SK-N-MC (cell line): ENCODE data around the gene SHROOM3.

Source experiments
- DNase-seq: peaks from one replicate; pipeline ENCODE4 v3.0.0-alpha.2; 2011; ENCODE audit warnings: low read depth, low spot score
- H3K27ac ChIP-seq: fragments of 200-600 bp; sonication (generic); 2 replicates; pipeline ENCODE4 v1.5.1; 2016; ENCODE audit warnings: mixed run types
- H3K36me3 ChIP-seq: fragments of 200-600 bp; sonication (generic); 2 replicates; pipeline ENCODE4 v1.6.1; 2017; ENCODE audit warnings: antibody characterized with exemption, low read length, mixed read lengths; ENCODE audit not compliant: insufficient read depth
- H3K4me3 ChIP-seq: fragments of 200-600 bp; sonication (generic); 2 replicates; pipeline ENCODE4 v1.5.1; 2016
- H3K9ac ChIP-seq: fragments of 200-600 bp; sonication (generic); 2 replicates; pipeline ENCODE4 v1.8.0; 2017; ENCODE audit warnings: mixed run types, mixed read lengths; ENCODE audit not compliant: insufficient read length
- H3K9me3 ChIP-seq: fragments of 200-600 bp; sonication (generic); 2 replicates; pipeline ENCODE4 v1.6.1; 2017; ENCODE audit warnings: low read depth, mild to moderate bottlenecking, antibody characterized with exemption, low read length, moderate library complexity, mixed read lengths
- EZH2 ChIP-seq: fragments of 200-600 bp; sonication (generic); IDR thresholded peaks from one replicate; pipeline ENCODE4 v1.6.1; 2017; ENCODE audit warnings: antibody characterized with exemption
- FOXP2 ChIP-seq: optimal IDR thresholded peaks from 2 replicates; pipeline ENCODE3; 2011; ENCODE audit warnings: mild to moderate bottlenecking, moderate library complexity; ENCODE audit not compliant: insufficient read depth; ENCODE audit errors: extremely low read length, control extremely low read depth
- POLR2AphosphoS5 ChIP-seq: IDR thresholded peaks from 2 replicates; pipeline ENCODE4 v1.6.1; 2012; ENCODE audit warnings: mild to moderate bottlenecking, low read depth, low read length, borderline replicate concordance

The SHROOM3 gene

DNA sequence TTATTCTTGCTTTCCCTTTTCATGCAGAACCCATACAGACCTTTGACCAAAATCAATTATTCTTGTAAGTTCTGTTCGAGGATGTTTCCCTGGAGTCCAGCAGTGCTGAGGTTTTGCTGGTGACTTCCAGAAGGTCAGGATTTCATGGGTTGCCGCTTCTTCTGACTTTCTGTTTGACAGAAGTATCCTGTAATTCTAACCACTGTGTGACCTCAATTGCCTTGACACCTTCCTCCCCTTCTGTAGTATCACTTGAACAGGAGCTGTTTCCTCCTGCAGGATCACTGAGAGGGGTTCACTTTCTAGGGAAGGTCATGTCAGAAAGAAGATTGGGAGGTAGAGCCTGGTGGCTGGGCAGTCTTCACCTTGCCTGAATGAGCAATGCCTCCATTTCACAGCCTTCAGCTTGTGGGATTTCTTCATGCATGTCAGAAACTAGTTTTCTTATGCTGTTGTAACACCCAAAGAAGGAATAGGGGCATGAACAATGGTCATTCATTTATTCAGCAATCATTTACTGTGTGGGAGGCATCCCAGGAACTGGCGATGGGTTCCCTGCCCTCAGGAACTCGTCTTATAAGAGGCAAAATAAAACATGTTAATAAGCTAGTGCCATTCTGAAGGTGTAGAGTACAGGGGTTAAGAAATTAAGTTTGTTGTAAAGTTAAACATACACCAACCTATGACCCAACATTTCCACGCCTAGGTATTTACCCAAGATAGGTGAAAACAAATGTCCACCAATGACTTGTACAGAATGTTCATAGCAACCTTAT is 257.0 kb downstream of the SHROOM3 start:
- Histone ChIP-seq H3K36me3 (no peaks in the 10 kb centered on the region), H3K27ac (no peak overlapping the region), H3K4me3 (no peak overlapping the region), H3K9me3 (no peaks in the 10 kb centered on the region), H3K9ac (no peak overlapping the region)
- no peak for TF ChIP-seq EZH2
- no peak for TF ChIP-seq FOXP2
- no peak for TF ChIP-seq POLR2AphosphoS5
- no peak for DNase-seq

DNA sequence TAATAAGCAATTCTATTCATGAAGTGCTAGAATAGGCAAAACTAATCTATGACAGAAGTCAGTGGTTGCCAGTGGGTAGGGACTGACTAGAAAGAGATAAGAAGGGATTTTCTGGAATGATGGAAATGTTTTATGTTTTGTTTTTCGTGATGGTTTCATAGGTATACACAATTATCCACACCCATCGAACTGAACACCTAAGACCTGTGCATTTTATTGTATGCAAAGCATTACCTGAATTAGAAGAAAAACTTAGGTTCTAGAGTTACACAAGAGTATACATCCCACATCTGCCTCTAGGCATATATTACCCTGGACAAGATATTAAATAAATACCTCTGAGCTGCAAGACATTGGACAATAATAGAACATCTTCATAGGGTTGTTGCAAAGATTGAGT is 257.7 kb downstream of the SHROOM3 start:
- no peak for TF ChIP-seq EZH2
- no peak for TF ChIP-seq POLR2AphosphoS5
- no peak for TF ChIP-seq FOXP2
- Histone ChIP-seq H3K36me3 (no peaks in the 10 kb centered on the region), H3K27ac (no peak overlapping the region), H3K4me3 (no peak overlapping the region), H3K9me3 (no peaks in the 10 kb centered on the region), H3K9ac (no peak overlapping the region)
- no peak for DNase-seq

DNA sequence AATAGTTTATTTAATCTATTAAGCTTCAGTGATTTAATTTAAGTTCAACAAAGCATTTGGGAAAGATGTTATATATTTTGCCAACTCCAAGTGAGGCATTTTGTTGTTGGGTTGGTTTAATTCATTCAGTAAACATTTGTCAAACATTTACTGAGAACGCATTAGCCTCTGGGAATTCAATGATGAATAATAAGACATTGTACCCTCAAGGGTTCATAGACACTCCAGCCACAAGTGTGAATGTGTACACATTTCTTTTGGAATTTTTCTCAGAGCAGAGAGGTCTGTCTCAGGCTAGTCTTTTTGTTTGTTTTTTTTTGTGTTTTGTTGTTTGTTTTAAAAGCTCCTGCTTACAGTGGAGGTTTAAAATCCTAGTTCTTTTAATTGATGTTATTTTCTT is 259.0 kb downstream of the SHROOM3 start:
- H3K9ac ChIP-seq, result no peak overlapping the region
- no peaks in the 10 kb centered on the region for H3K36me3 ChIP-seq
- no peak for DNase-seq
- no peak overlapping the region for H3K4me3 ChIP-seq
- no peaks in the 10 kb centered on the region for H3K9me3 ChIP-seq
- no peak overlapping the region for H3K27ac ChIP-seq
- TF ChIP-seq FOXP2 (no peak), POLR2AphosphoS5 (no peak), EZH2 (no peak)

DNA sequence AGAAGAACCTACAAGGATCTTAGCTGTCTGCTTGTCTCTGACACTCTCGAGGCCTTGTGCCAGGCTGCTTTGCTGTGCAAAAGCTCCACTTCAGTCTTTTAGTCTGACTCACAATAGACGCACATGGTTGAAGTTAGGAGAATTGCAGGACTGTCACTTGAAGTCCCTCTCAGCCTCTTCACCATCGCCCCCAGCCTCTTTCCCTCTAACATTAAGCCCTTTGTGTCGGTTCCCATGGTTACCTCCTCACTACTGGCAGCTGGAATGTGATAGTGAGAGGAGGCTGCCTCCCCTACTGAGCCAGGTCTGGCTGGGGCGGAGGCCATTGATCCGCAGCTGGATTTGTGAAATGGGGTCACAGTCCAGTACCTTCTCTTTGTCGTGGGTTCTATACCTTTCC is 261.1 kb downstream of the SHROOM3 start:
- no peak overlapping the region for H3K4me3 ChIP-seq
- no peaks in the 10 kb centered on the region for H3K36me3 ChIP-seq
- H3K27ac ChIP-seq, result no peak overlapping the region
- no peak for DNase-seq
- TF ChIP-seq POLR2AphosphoS5, result no peak
- no peak for TF ChIP-seq FOXP2
- no peak for TF ChIP-seq EZH2
- no peaks in the 10 kb centered on the region for H3K9me3 ChIP-seq
- no peak overlapping the region for H3K9ac ChIP-seq

DNA sequence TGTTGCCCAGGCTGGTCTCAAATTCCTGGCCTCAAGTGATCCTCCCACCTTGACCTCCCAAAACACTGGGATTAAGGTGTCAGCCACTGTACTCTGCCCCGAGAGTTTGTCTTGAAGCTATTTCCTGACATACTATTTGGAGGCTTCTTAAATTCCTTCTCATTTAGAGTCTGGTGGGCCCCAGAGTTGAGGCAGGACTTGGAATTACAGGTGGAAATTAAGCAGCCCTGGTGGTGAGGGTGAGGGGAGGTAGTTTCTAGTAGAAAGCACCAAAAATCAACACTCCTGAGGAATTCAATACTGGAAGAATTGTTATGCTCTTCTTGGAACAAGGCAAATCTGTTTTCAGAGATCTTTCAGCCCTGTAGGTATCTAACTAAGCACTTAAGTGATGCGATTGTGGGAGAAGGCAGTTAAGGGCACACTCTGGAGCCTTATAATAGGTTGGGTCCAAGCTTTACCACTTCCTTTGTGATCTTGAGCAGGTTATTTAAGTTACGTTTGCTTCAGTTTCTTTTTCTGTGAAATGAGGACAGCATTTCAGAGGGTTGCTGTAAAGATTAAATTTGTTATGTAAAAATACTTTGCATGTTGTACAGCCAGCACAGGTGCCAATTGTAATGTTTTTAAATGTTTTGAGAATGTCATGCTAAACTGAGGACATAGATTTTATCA is 262.2 kb downstream of the SHROOM3 start:
- TF ChIP-seq EZH2 (no peak), FOXP2 (no peak), POLR2AphosphoS5 (no peak)
- DNase-seq, result no peak
- Histone ChIP-seq H3K27ac (no peak overlapping the region), H3K9me3 (no peaks in the 10 kb centered on the region), H3K4me3 (no peak overlapping the region), H3K36me3 (no peaks in the 10 kb centered on the region), H3K9ac (no peak overlapping the region)

DNA sequence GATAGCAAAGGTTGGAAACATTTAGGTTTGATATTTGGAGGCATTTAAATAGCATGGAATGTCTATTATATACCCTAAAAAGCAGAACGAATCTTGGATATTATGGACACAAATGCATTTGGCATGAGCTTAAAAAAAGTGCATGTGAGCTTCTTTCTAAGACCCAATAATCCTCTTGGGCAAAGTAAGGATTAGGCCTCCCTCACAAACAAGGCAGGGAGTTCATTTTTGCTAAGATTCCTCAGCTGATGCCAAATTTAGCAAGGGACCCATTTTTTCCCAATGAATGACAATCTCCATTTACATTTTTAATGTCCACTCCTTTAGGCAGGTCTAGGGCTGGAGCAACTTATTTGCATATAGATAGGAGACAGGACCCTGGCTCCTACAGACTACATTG is 263.1 kb downstream of the SHROOM3 start:
- H3K9me3 ChIP-seq, result no peaks in the 10 kb centered on the region
- H3K27ac ChIP-seq, result no peak overlapping the region
- H3K4me3 ChIP-seq, result no peak overlapping the region
- H3K9ac ChIP-seq, result no peak overlapping the region
- DNase-seq, result no peak
- TF ChIP-seq FOXP2 (no peak), EZH2 (no peak), POLR2AphosphoS5 (no peak)
- no peaks in the 10 kb centered on the region for H3K36me3 ChIP-seq

DNA sequence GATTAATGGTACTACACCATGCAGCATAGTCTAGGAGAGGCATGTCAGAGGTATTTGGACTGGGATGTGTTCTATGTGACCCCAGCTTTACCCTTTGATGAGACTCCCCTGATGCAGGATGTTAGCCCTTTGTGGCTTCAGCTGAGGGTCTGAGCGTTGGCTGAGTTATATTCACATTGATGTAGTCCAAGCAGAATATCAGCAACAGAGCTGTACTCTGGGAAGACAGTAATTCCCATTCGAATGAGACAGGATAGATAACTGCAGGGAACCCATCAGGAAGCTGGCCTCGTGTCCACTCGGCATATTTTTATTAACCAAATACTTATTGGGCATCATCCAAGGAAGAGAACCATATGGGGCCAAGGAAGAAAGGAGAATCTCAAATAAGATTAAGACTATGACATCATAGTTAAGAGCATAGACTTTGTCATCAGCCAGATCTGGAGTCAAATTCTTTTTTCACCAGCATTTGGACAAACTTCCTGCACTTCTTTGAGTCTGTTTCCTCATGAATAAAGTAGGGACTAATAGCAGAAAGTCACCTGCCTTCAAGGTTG is 264.8 kb downstream of the SHROOM3 start:
- H3K36me3 ChIP-seq, result no peaks in the 10 kb centered on the region
- H3K9ac ChIP-seq, result no peak overlapping the region
- TF ChIP-seq POLR2AphosphoS5 (no peak), EZH2 (no peak), FOXP2 (no peak)
- no peak for DNase-seq
- no peak overlapping the region for H3K27ac ChIP-seq
- H3K4me3 ChIP-seq, result no peak overlapping the region
- no peaks in the 10 kb centered on the region for H3K9me3 ChIP-seq

DNA sequence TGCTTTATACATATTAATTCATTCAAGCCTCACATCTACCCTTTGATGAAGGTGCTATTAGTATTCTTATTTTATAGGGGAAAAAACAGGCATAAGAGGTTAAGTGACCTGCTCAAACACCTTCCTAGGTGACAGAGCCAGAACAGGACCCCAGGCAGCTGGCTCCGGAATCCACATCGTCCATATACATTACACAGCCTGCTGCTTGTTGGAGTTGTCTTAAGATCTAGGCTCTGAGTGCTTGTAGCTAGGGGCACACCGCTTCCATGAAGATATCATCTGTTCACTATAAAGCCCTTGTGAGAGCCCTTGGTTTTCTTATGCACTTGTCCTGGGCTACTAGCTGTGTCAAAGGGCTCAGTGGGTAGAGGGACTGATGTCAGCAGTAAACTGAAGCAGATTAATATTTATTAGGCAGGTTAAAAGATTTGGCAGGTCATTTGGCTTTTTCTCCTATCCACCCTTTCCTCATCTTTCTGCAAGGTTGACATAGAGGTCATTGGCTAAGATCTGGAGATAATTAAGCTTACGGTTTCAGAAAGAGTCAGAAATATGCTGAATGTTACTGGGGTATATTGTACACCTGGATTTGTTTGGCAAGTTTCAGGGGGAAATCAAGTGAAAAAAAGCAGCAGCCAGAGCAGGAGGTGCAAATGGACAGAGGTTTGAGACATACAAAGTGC is 267.6 kb downstream of the SHROOM3 start:
- no peaks in the 10 kb centered on the region for H3K36me3 ChIP-seq
- no peak overlapping the region for H3K27ac ChIP-seq
- H3K9ac ChIP-seq, result no peak overlapping the region
- no peak for DNase-seq
- no peaks in the 10 kb centered on the region for H3K9me3 ChIP-seq
- TF ChIP-seq EZH2 (no peak), POLR2AphosphoS5 (no peak), FOXP2 (no peak)
- no peak overlapping the region for H3K4me3 ChIP-seq
